ENCODE measurements around the gene TNNI3. TPM values are rescaled to one million over a fixed set of nuclear protein-coding genes. Genes with fewer than 3 reads are reported as not detected.
A peak's percentile ranks its signal among the peaks of the same experiment; 100 is the strongest.

The TNNI3 gene
- total RNA-seq, 4 donors from 2014 or later = not detected

- Histone ChIP-seq H3K4me1 (peaks cover 0 to 32% (median 2%) of the 10 kb centered on the region in 4 donors), H3K9me3 (no peaks in the 10 kb centered on the region), H3K4me3 (no peak overlapping the region), H3K27ac (no peak overlapping the region), H3K36me3 (no peaks in the 10 kb centered on the region), H3K27me3 (peaks cover 0 to 99% of the 10 kb centered on the region in 2 donors)
- no peak for TF ChIP-seq CTCF (IDR thresholded peaks at IDR 0.05)
- no peak for TF ChIP-seq POLR2A (IDR thresholded peaks at IDR 0.05)
- TF ChIP-seq EP300 (IDR thresholded peaks at IDR 0.05) = no peak
- DNase-seq (ENCODE audit: low spot score in 2 of 2) = no peak
- 29 to 31% methylated on average over 47 to 61 of the region's 61 CpGs for WGBS, 2 donors
Measured at GRCh38 chr19:55161571-55162322, 4.2 kb upstream of the TNNI3 start.

- H3K27me3 ChIP-seq = peaks cover 0 to 99% of the 10 kb centered on the region in 2 donors
Measured at GRCh38 chr19:55160986-55161365, 3.4 kb upstream of the TNNI3 start.

GRCh38 chr19:55160128-55160985 lies 2.8 kb upstream of the TNNI3 start:
- Histone ChIP-seq H3K27me3 (peaks cover 0 to 99% of the 10 kb centered on the region in 2 donors), H3K27ac (no peak overlapping the region), H3K4me3 (no peak overlapping the region), H3K36me3 (no peaks in the 10 kb centered on the region), H3K4me1 (peaks cover 0 to 33% (median 0%) of the 10 kb centered on the region in 4 donors), H3K9me3 (no peaks in the 10 kb centered on the region)
- TF ChIP-seq CTCF (IDR thresholded peaks at IDR 0.05) (peak; percentile 58 to 62 (median 59)), EP300 (IDR thresholded peaks at IDR 0.05) (no peak), POLR2A (IDR thresholded peaks at IDR 0.05) (no peak)
- WGBS, 2 donors = 3 to 7% methylated on average over 24 to 33 of the region's 33 CpGs
- DNase-seq (ENCODE audit: low spot score in 2 of 2) = peak; percentile 45 to 68

More at GRCh38 chr19:55160986-55161365, 3.4 kb upstream of the TNNI3 start:
- Histone ChIP-seq H3K36me3 (no peaks in the 10 kb centered on the region), H3K4me1 (peaks cover 0 to 32% (median 0%) of the 10 kb centered on the region in 4 donors), H3K27ac (no peak overlapping the region), H3K4me3 (no peak overlapping the region), H3K9me3 (no peaks in the 10 kb centered on the region)
- no peak for TF ChIP-seq POLR2A (IDR thresholded peaks at IDR 0.05)
- no peak for TF ChIP-seq CTCF (IDR thresholded peaks at IDR 0.05)
- TF ChIP-seq EP300 (IDR thresholded peaks at IDR 0.05) = no peak
- no peak for DNase-seq (ENCODE audit: low spot score in 2 of 2)
- 17 to 22% methylated on average over 15 to 18 of the region's 32 CpGs for WGBS, 2 donors

GRCh38 chr19:55158848-55159749 lies 1.6 kb upstream of the TNNI3 start:
- DNase-seq (ENCODE audit: low spot score in 2 of 2) = no peak
- Histone ChIP-seq H3K36me3 (no peaks in the 10 kb centered on the region), H3K27me3 (peaks cover 0 to 100% of the 10 kb centered on the region in 2 donors), H3K9me3 (no peaks in the 10 kb centered on the region), H3K27ac (no peak overlapping the region), H3K4me3 (no peak overlapping the region), H3K4me1 (peaks cover 0 to 33% (median 0%) of the 10 kb centered on the region in 4 donors)
- 54 to 60% methylated on average over 9 to 17 of the region's 18 CpGs for WGBS, 2 donors
- TF ChIP-seq POLR2A (IDR thresholded peaks at IDR 0.05) = no peak
- TF ChIP-seq EP300 (IDR thresholded peaks at IDR 0.05) = no peak
- no peak for TF ChIP-seq CTCF (IDR thresholded peaks at IDR 0.05)
